HUDEP-2 (cell line): ENCODE measurements around the gene MIAT.
"Not testable (repeated sequence)": the region's sequence is repeated elsewhere in the genome, so short reads cannot be mapped to it uniquely, and the experiment has no call there.

ENCODE experiments used
- DNase-seq, 76 experiments: peaks; one replicate each; lab custom pipeline; 2025; ENCODE audit not compliant: unreplicated experiment in 76 of 76; lab: John Stamatoyannopoulos, UW

MIAT gene

DNA sequence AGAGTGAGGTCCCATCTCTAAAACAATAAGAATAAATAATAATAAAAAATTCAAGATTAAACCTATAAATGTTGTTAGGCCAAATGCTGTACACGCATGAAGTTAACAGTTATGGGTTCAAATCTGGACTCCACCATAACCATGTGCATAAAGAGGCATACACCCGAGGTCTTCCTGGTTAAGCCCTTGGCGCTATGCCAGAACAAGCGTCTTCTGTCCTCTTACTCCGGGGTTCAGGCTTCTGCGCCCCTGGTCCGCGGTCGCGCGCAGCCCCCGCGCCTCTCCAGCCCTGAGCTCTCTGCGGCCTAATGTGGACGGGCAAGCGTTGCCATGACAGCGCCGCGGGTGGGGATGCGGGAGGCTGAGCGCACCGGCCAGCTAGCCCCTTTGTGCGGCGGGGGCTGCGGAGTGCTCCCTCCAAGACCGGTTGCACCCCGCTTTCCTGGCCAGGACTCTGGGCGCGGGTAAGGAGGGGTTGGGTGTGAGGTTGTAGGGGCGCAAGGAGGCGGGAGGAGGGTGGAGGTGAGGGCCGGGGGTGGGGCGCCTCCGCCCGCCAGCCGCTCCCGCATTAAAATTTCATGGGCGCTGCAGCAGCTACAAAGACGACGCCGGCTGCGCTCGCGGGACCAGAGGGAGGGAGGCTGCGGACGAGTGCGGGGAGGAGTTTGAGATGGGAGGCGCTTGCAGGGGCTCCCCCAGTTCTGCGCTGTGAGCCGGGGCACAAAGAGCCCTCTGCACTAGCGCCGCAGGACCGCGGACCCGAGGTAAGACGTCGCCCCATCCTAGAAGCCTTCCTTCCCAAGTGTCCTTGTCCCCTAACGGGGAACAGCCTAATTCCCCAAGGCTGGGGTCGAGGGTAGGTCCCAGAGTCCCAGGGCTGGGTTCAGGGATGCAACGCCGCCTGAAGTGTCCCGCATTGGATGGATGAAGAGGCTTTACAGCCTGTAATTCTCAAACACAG, at the start of gene MIAT:
TSS of gene MIAT (plus strand) at position 698 of the 961 bp plus-strand sequence.
- peak in 22 of 76 experiments; percentile 13 to 46 (median 28) for DNase-seq

DNA sequence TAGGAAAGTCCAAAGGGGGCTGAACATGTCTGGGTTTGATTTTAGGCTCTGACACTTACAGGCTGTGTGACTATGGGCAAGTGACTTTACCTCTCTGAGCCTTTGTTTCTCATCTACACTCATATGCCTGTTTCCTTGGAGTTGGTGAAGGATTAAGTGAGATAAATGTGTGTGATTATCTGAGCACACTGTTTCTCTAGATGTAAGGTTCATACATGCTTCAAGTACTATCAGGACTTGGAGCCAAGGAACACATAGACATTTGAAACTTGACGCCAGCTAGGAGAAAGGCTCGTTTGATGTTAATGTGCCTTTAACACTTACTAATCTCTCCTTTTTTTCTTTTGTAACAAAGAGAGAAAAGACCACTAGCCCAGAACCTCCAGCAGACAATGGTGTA, 49.3 kb upstream of the MIAT start:
- no peak for DNase-seq

DNA sequence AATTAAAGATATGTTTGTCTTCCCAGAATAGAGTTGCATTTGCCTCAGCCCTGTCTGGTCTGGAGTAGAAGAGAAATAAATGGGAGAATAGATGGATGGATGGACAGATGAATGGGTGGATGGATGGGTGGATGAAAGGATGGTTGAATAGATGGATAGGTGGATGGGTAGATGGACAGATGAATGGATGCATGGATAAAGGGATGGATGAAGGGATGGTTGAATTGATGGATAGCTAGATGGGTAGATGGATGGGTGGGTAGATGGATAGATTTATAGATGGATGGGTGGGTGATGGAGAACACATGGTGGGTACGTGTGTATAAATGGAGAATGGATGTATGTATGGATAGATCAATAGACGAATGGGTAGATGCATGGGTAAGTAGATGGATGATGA, 48.1 kb upstream of the MIAT start:
- no peak for DNase-seq

DNA sequence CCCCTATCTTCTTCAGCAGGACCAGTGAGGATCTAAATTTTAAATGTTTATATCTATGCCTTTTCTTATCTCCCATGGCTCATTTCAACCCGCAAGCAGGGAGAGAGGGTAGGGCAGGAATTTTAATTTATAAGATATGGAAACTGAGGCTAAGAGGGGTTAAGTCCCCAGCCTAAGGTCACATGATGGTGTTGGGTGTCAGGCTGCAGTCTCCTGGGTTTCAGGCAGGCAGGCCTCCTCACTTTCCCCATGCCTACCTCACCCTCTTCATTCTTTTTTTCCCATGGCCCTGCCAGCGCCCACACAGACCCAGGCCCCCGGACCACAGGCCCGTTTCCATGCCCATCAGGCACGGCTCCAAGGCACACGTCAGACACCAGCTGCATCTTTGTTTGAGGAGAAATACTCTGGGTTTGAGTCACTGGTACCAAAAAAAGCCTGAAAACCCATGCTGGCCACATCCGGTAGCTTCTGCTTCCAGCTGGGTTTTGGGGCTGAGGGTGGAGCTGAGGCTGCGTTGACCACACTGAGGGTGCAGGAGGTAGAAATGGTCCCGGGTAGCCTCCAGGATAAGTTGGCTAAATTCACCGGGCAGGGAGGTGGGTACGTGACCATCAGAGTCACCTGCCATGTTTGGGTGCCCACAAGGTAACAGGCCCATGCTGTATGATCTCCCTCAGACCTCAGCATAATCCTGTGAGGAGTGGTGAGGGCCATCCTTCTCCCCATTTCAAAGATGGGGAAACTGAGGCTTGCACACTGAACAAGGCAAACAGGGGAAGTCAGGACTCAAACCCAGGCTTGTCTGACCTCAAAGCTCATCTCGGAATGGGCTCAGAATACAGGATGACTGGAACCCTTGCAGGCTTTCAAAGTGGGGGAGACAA, 47.1 kb upstream of the MIAT start:
- no peak for DNase-seq

DNA sequence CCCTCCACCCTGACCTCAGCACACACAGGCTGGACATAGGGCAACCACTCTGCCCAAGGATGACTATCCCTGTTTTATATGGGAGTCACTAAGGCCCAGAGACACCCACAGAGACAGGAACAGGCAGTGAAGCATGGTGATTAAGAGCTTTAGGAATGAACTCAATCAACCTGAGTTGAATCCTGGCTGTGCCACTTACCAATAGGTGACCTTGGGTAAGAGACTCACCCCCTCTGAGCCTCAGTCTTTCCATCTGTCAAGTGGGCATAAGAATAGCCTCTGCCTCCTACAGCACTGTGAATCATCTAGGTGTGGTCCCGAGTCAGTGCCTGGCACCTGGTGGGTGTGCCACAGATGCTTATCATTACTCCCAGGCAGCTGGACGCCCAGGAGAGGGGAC, 46.4 kb upstream of the MIAT start:
- DNase-seq = peak in 7 of 76 experiments; percentile 13 to 35 (median 20)

DNA sequence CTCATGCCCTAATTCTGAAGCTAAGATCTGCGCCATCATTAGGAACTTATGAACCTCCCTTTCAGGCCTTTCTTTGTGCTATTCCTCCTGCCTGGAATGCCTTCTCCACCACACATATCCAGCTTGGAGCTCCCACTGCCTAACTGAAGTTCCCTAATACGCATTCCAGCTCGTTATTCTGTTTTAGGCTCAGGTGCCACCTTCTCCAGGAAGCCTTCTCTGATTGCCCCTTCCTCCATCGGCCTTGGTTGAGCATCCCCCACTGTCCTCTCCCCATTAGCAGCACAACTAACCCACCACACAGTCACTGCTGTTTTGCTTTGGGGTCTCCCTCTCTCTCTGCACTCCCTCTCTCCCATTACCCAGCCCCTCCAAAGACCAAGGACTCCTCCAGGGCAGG, 44.7 kb upstream of the MIAT start:
- no peak for DNase-seq

DNA sequence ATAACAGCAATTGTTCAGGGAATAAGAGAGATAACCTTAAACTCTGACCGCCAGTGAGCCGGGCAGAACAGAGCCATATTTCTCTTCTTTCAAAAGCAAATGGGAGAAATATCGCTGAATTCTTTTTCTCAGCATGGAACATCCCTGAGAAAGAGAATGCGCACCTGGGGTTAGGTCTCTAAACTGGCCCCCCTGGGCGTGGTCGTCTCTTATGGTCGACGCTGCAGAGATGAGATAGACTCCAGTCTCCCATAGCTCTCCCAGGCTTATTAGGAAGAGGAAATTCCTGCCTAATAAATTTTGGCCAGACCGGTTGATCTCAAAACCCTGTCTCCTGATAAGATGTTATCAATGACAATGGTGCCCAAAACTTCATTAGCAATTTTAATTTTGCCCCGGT, 43.6 kb upstream of the MIAT start:
- not testable (repeated sequence) for DNase-seq

DNA sequence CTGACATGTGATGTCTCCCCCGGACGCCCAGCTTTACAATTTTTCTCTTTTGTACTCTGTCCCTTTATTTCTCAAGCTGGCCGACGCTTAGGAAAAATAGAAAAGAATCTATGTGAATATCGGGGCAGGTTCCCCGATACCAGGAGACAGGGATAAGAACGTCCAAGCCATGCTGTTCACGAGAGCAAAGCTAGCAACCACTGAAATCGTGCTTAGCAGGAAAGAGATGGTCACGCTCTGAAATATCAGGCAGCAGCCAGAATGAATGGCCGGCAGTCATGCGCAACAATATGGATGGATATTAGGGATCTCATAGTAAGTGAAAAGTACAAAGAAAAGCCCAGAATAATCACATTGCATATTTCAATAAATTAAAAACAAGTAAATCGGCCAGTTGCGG, 43.1 kb upstream of the MIAT start:
- DNase-seq = no peak

DNA sequence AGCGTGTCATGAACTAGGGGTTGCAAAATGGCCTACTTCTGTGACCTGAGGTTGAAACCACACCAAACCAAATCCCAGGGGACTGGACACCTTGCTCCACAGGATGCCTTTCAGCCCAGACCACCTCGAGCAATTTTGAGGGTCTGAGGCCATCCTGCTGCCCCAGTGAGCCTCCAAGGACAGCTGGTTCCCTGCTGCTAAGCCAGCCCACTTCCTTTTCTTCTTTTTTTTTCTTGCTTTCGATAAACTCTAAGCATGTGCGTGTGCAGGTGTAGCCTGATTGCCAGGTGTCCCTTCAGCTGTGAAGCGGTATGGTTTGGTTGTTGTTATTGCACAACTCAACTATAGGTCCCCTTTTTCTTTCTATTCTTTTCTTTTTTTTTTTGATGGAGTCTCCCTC, 42.2 kb upstream of the MIAT start:
- no peak for DNase-seq

DNA sequence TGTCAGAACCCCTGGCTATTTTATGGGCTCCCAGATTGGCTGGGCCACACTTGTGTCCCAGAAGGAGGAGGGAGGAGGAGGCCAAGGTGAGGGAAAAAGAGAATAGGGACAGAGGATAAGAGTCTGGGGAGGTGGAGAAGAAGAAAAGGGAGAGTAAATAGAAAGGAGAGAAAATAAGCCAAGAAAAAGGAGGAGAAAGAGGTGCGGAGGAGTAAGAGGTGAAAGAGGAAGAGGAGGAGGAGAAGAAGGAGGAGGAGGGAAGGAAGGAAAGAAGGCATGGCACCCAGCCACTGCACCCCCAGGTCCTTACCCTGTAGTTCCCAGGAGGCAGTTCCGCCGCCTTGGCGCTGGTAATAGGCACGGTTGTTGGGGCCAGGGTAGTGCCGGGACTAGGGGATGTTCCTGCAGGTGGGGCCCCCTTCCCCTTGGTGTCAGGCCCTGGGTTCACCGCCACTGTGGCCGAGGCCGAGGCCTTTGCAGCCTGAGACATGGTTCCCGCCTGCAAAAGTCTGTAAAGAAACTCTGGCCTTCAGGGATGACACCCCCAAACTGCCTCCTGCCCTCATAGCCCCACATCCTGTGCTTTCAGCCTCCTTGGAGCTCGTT, 41.5 kb upstream of the MIAT start:
- no peak for DNase-seq

DNA sequence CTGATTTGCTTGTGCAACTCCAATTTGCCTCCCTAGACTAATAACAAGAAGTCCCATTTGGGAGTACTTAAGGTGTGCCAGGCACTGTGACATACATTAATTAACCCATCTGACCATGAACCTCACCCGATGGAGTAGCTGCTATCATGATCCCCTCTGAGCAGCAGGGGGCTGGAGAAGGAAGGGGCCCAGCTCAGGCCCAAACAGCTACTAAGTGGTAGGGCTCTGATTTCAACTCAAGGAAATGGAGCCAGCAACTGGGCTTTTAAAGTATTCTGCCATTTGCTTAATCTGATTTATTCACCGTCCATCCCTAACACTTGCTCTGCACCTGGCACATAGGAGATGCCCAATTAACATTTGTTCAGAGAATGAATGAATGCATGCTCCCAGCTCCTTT, 40.7 kb upstream of the MIAT start:
- DNase-seq = no peak

DNA sequence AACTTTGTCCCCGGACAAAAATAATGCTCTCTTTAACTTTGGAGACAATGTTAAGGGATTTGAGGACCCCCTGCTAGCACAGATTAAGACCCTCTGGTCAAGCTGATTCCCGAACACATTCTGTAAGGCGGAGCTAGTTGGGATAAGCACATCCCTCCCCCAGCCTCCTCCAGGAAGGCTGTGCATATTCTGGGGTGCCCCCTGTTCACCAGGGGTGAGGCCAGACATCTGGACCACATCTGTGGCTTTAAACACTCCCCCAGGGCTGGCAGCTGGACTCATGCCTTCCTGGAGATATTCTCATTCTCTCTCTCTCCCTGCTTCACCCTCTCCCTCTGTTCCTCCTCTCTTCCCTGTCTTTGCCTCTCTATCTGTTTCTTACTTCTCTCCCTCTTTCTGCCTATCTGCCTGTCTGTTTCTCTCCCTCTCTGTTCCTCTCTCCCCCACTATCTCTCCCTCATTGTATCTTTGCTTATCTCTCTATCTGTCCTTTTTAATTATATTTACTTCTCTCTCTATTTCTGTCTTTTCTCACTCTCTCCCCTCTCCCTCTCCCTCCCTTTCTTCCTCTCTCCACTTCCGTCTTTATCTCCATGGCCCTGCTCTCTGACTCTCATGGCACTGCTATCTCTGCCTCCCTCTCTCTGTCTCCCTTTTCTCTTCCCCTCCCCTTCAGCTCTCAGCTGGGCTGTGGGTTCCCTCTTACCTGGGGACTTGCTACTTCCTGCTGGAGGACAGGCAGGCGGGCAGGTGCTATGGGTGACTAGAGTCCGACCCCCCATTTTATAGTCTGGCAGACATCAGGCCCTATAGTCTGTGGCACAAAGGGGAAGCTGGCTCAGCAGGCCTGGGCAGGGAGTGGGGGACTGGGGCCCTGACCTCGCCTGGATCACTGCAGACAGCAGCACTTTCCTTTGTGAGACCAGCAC, 39.9 kb upstream of the MIAT start, which contains the start of gene CRYBB1:
TSS of gene CRYBB1 (minus strand) at position 757 of the 929 bp plus-strand sequence. CDS start 1,708 bp downstream, outside the sequence.
- DNase-seq = peak in 22 of 76 experiments; percentile 12 to 54 (median 26)

DNA sequence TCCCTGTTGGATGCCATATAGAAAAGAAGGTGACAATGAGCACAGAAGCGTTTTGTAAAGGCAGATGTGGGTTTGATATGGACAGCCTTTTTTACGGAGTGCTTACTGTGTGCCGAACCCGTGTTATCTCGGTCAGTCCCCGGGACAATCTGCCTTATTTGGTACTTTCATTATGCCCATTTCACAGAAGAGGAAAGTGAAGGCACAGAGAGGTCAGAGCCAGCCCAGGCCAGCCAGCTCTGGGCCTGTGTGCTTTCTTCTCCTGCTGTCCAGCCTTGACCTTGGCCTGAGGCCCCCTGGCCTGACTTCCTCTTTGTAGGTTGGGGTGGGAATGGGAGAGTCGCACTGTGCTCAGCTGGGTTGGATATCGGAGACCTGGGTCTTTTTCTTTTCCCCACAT, 38.9 kb upstream of the MIAT start:
- no peak for DNase-seq

DNA sequence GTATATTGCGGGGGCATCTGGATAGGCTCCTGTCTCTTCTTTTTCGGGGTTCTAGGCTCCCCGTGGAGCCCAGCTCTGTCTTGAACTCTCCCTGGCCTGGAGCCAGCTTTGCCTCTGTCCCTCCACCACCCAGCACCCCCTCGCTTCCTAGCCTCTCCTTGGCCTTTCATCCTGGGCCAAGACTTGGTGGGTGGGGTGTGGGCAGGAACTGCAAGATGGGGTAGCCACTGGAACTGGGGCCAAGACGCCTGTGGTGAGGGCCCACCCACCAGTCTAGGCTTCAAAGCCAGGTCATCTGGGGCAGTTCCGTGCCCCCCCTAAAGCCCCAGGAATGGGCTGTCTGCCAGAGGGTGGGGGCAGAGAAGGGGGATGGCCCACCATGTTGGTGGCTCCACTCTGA, 37.9 kb upstream of the MIAT start:
- peak in 10 of 76 experiments; percentile 7 to 26 (median 17) for DNase-seq

DNA sequence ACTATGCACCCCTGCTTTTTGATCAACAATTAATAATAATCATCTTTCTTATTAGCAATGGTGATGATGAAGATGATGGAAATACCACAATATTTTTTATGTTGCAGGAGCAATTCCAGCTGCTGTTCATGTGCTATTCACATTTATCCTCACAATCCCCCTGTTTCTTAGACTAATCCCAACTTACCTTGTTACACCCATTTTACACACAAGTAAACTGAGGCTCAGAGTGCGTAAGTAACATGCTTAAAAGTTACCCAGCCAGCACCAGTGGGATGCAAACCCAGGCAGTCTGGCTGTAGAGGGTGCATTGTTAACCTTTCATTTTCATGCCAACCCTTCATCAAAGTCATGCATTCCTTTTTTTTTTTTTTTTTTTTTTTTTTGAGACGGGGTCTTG, 37.2 kb upstream of the MIAT start:
- DNase-seq = no peak

DNA sequence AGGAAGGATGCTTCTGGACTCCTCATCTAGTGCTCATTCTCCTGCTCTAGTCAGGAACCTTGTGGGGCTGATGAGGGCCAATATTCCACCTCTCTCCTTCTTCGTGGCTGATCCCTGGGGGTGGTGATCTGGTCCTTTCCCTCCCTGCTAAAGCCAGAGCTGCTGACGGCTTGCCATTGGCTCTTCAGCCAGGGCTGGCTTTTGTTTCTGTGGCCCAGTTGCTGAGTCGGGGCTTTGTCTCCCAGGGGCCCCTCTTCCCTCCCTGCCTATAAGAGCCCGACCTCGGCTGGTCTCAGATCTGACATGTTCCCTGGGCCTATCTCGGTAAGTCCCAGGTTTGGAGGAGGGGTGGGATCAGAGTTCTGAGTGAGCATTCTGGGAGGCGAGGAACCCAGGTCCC, 35.7 kb upstream of the MIAT start, which contains the start of gene CRYBA4:
TSS of gene CRYBA4 (plus strand) at position 301 of the 400 bp plus-strand sequence. CDS start 634 bp downstream, outside the sequence.
- DNase-seq = no peak

DNA sequence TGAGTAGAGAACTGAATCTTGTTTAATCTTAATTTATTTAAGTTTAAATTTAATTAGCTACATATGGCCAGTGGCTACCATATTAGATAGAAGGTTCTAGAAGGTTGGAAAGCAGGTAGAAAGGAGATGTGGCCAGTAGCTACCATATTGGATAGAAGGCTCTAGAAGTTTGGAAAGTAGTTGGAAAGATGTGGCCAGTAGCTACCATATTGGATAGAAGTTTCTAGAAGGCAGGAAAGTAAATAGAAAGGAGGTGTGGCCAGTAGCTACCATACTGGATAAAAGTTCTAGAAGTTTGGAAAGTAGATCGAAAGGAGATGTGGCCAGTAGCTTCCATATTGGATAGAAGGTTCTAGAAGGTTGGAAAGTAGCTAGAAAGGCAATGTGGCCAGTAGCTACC, 33.4 kb upstream of the MIAT start:
- no peak for DNase-seq

DNA sequence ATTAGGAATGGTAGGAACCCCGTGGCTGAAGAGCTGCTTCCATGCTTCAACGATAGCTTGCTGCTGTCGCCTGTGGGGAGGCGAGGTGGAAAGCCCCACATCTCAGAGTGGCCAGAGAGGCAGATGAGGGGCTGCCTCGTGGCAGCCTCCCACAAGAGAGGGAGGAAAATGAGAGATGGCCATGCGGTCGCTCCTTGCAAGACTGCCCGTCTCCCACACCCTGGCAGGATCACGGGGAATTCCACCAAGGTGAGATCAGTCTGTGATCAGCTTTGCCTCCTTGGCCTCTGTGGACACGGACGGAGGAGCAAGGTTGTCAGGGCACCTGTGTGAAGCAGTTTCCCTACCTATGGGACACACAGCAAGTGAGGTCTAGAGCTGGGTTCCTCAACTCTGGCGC, 32.6 kb upstream of the MIAT start:
- DNase-seq = no peak

DNA sequence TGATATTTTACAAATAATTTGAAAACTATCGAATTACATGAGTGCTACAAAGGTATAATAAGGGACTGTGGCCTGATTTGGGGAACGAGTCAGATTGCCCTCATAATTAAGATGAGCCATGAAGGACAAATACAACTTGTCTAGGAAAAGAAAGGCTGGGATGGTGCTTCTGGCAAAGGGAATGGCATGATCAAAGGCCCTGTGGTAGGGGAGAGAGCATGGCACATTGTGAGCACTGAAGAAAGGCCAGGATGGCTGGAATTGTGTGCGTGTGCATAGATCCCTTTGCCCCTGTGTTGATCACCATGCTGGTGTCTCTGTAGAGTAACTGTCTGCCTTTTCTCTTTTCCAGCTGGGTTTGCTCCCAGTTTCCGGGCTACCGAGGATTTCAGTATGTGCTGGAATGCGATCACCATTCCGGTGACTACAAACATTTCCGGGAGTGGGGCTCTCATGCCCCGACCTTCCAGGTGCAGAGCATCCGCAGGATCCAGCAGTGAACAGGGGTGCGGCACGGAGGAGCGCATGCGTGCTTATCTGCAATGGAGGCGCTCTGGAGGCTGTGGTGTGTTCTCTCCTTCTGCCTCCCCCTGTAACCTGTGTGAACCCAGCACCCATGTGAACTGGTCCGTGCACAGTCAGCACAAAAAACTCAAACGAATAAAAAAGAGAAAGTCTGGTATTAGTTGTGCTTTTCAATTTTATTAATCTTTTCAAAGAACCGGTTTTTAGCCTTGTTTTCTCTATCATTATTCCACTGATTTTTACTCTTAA, 27.2 kb upstream of the MIAT start:
- DNase-seq = no peak
